Nephron progenitor cell (in vitro differentiated cells): Measurements from ENCODE around the gene LENEP.

Experiments
- DNase-seq: peaks from one replicate; pipeline ENCODE4 v3.0.0; 2021
- H3K27ac Mint-ChIP-seq: 2 replicates; pipeline ENCODE4 v1.8.0; 2021; ENCODE audit warnings: mild to moderate bottlenecking, moderate library complexity, mixed read lengths
- H3K27me3 Mint-ChIP-seq: 2 replicates; pipeline ENCODE4 v1.8.0; 2021; ENCODE audit warnings: mild to moderate bottlenecking, low read depth, mixed read lengths; ENCODE audit not compliant: poor library complexity
- H3K36me3 Mint-ChIP-seq: 2 replicates; pipeline ENCODE4 v1.8.0; 2021; ENCODE audit warnings: low read depth, mixed read lengths
- H3K4me1 Mint-ChIP-seq: 2 replicates; pipeline ENCODE4 v1.8.0; 2021; ENCODE audit warnings: mixed read lengths
- H3K4me3 Mint-ChIP-seq: 2 replicates; pipeline ENCODE4 v1.8.0; 2021; ENCODE audit warnings: mild to moderate bottlenecking, moderate library complexity, mixed read lengths
- H3K9me3 Mint-ChIP-seq: 2 replicates; pipeline ENCODE4 v1.8.0; 2021; ENCODE audit warnings: mild to moderate bottlenecking, moderate library complexity, mixed read lengths
- TF ChIP-seq, protein P1 (sequence below): fragments of 200-600 bp; sonication (generic); IDR thresholded peaks from 2 replicates; pipeline ENCODE4 v1.5.0; 2021; ENCODE audit warnings: antibody characterized with exemption

LENEP gene

DNA sequence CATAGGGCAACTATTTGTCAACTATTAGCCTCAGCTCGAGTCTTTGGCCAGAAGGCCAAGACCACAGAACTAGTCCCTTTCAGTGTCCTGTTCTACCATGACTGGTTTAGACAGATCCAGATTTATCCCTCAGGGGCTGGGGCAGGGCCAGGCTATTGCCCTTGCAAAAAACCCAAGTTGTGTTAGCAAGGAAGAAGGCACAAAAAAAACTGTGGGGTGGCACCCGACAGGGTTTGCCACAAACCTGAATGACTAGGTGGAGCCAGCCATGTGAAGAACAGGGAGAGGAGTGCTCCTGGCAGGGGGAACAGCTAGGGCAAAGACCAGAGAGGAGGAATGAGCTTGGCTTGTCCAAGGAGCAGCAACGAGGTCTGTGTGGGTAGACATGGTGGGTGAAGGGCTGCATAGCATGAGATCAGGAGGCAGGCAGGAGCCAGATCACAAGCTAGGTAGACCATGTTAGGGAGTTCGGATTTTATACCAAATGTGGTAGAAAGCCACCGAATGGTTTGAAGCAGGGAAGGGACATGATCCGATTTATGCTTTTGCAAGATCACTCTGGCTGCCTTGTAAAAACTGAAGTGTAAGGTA is 44.6 kb downstream of the LENEP start:
- Mint-ChIP-seq H3K36me3 (no peaks in the 10 kb centered on the region), H3K4me3 (no peak overlapping the region), H3K9me3 (no peaks in the 10 kb centered on the region), H3K27ac (no peak overlapping the region), H3K4me1 (peaks cover 12% of the 10 kb centered on the region), H3K27me3 (peaks cover 15% of the 10 kb centered on the region)
- no peak for DNase-seq
- TF ChIP-seq, protein P1, sequence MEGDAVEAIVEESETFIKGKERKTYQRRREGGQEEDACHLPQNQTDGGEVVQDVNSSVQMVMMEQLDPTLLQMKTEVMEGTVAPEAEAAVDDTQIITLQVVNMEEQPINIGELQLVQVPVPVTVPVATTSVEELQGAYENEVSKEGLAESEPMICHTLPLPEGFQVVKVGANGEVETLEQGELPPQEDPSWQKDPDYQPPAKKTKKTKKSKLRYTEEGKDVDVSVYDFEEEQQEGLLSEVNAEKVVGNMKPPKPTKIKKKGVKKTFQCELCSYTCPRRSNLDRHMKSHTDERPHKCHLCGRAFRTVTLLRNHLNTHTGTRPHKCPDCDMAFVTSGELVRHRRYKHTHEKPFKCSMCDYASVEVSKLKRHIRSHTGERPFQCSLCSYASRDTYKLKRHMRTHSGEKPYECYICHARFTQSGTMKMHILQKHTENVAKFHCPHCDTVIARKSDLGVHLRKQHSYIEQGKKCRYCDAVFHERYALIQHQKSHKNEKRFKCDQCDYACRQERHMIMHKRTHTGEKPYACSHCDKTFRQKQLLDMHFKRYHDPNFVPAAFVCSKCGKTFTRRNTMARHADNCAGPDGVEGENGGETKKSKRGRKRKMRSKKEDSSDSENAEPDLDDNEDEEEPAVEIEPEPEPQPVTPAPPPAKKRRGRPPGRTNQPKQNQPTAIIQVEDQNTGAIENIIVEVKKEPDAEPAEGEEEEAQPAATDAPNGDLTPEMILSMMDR = no peak

DNA sequence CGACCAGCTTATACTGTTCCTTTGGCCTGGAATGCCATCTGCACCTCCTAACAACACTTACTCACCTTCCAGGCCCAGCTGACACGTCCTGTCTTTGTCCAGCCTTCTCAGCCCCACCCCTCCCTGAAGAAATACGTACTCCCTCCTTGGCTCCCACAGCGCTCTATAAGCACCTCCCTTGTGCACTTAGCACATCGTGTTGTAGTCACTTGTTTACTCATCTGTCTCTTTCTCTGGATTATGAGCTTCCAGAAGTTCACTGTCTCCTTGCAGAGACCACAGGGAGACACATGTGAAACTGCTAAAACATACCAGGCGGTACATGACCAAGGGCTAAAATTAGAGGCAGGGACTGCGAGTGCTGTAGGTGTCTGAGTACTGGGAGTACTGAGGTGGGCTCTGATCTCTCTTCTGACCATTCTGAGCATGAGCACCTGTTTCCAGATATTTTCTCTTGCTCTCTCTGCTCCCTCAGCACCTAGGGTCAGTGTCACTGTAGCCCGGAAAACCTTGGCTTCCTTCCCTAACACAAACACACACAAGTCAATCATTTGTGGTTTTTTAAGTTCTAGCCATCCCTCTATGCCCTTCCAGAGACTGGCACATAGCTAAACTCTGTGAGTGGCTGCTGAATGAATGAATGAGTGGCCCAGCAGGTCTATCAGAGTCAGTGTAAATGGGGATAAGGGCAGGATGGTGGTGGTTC is 45.4 kb downstream of the LENEP start:
- no peak for DNase-seq
- Mint-ChIP-seq H3K4me1 (peaks cover 15% of the 10 kb centered on the region), H3K9me3 (no peaks in the 10 kb centered on the region), H3K27ac (no peak overlapping the region), H3K4me3 (no peak overlapping the region), H3K36me3 (no peaks in the 10 kb centered on the region), H3K27me3 (peaks cover 17% of the 10 kb centered on the region)
- TF ChIP-seq, protein P1 = no peak

DNA sequence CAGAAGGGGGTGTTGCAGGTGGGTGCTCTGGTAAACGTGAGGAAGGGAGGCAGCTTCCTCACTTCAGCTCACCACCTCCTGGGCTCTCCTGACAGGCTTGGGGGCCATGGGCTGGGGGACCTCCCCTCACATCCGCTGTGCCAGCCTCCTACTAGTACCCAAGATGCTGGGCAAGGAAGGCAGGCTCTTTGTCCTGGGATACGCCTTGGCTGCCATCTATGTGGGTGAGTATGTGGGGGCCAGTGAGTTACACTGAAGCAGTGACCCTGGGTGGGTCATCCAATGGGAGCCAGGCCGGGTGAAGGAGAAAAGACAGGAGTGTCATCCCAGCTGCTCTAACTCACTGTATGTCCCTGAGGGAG is 45.9 kb downstream of the LENEP start:
- no peaks in the 10 kb centered on the region for H3K36me3 Mint-ChIP-seq
- H3K27ac Mint-ChIP-seq = no peak overlapping the region
- no peaks in the 10 kb centered on the region for H3K9me3 Mint-ChIP-seq
- DNase-seq = no peak
- H3K27me3 Mint-ChIP-seq = peaks cover 17% of the 10 kb centered on the region
- TF ChIP-seq, protein P1 = no peak
- H3K4me3 Mint-ChIP-seq = no peak overlapping the region
- peaks cover 21% of the 10 kb centered on the region for H3K4me1 Mint-ChIP-seq

DNA sequence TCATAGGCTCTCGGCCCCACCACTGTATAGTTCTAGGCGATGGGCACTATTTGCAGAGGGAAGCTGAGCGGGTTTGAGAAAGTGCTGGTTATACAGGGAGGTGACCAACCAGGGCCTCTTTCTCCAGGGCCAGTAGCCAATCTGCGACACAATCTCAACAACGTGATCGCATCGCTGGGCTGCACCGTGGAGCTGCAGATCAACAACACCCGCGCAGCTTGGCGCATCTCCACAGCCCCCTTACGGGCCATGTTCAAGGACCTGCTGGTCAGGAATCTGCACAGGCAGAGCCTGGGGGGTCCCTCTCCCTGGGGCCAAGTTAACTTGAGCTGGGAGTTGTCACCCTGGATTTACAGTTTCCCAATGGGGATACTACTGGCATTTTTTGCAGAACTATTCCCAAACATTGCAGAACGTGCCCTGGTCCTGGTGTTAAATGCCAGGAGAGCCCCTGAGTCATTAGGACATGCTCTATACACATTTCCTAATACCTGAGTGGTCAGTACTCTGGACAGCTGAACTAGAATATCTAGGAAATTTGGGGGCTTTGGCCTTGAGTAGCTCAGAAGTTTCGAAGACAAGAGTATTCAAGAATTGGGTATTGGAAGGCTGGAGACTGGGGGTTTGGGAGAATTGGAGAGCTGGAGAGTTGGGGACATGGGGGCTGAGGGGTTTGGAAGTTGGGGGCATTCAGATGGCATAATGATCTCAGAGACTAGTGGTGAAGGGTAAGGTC is 47.1 kb downstream of the LENEP start:
- no peak overlapping the region for H3K4me3 Mint-ChIP-seq
- H3K4me1 Mint-ChIP-seq = peaks cover 33% of the 10 kb centered on the region
- TF ChIP-seq, protein P1 = no peak
- no peak for DNase-seq
- no peak overlapping the region for H3K27ac Mint-ChIP-seq
- H3K36me3 Mint-ChIP-seq = no peaks in the 10 kb centered on the region
- peaks cover 13% of the 10 kb centered on the region for H3K27me3 Mint-ChIP-seq
- H3K9me3 Mint-ChIP-seq = no peaks in the 10 kb centered on the region

DNA sequence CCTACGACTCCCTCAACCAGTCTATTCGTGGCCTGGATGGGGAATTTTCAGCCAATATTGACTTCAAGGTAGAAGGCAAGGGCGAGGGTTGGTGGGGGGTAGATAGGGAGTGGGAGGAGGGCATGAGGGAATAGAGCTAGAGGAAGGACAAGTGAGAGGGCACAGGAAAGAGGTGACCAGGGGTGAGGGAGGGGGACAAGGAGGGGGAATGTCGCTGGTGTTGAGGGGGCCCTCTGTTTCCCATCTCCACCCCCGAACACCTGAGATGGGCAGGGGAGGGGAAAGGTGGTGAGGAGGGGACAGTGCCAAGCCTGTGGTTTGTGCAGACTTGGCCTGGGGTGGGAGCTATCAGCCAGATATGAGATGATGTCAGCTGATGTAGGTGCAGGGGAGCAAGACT is 49.4 kb downstream of the LENEP start:
- TF ChIP-seq, protein P1 = no peak
- Mint-ChIP-seq H3K36me3 (no peaks in the 10 kb centered on the region), H3K9me3 (no peaks in the 10 kb centered on the region), H3K4me3 (no peak overlapping the region), H3K4me1 (peaks cover 44% of the 10 kb centered on the region), H3K27ac (peak overlapping the region; percentile 64), H3K27me3 (peaks cover 12% of the 10 kb centered on the region)
- DNase-seq = no peak
